ENCODE measurements around the gene PHACTR2. TPM values are rescaled to one million over a fixed set of nuclear protein-coding genes. Genes with fewer than 3 reads are reported as not detected.

The PHACTR2 gene
- total RNA-seq, 1 experiment from 2014 or later = 27.6 TPM

DNA sequence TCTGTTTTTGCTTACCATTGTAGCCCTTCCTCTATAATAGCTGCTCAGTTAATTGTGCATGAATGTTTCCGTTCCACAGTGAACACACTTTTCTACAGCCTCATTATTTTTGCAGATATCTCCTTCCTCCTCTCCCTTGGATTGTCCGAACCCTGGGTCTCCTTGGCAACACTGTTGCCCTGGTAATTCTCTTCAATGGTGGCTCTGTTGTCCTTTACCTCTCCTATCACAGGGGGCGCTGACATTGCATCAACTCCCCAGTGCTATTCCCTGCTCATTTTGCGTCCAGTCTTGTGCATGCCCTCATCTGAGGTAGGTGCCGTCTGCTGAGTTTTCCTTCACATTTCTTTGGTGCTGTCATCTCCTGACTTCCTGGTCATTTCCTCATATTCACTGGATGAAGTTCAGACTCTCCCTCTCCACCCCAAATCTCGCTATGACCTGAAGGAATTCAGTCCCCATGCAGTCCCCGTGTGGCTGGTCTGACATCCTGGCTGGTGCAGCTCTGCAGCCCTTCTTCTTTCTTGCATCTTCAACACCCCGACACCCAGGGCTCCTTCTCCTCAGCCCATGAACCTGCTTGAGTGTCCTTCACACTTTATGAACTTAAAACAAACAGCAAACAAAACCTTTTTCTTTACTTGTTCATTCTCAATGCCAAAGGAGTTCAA is 21.1 kb downstream of the PHACTR2 start:
- ATAC-seq = peak; percentile 47; the same call in 1 of the 2 replicates
- DNase-seq (ENCODE audit: low read depth, low spot score) = no peak
- Histone ChIP-seq H3K79me2 (ENCODE audit: insufficient read depth, low read length) (no peaks in the 10 kb centered on the region; the same call in 1 of the 2 replicates), H3K9me3 (ENCODE audit: control insufficient read depth in 1 of 2, insufficient read depth in 1 of 2, low read depth in 1 of 2, low read length in 2 of 2) (no peaks in the 10 kb centered on the region), H3K4me2 (ENCODE audit: low read length) (no peak overlapping the region), H3K4me3 (replicated peaks in 1 of 2; ENCODE audit: low read depth in 1 of 2, low read length in 2 of 2) (no peak overlapping the region), H3K9ac (ENCODE audit: low read length) (no peak overlapping the region), H3K4me1 (ENCODE audit: control insufficient read depth in 1 of 2, insufficient read depth in 2 of 2, low read length in 2 of 2) (0 out of 4 replicates have a peak, but pooled peaks cover 0 to 6% of the 10 kb centered on the region in 2 experiments), H3K27me3 (ENCODE audit: insufficient read depth, low read length) (no peaks in the 10 kb centered on the region), H3K9me2 (ENCODE audit: insufficient read depth) (no peaks in the 10 kb centered on the region), H2AFZ (ENCODE audit: low read depth, low read length, poor library complexity, severe bottlenecking) (no peak overlapping the region), H4K20me1 (ENCODE audit: insufficient read depth) (no peaks in the 10 kb centered on the region), H3K27ac (ENCODE audit: low read depth, low read length) (no peak overlapping the region), H3K36me3 (ENCODE audit: control insufficient read depth in 1 of 2, insufficient read depth in 2 of 2, low read length in 2 of 2) (no peaks in the 10 kb centered on the region)
- ChIA-PET RAD21 (ENCODE audit: low non-redundant PET in 1 of 2, low total read pairs in 2 of 2, uncharacterized antibody in 2 of 2, unreplicated experiment in 2 of 2) (no interaction called here), CTCF (no interaction called here), POLR2A (no interaction called here)
- no TSS peak for BruUV-seq (replicated peaks)
- TF ChIP-seq, protein P1, sequence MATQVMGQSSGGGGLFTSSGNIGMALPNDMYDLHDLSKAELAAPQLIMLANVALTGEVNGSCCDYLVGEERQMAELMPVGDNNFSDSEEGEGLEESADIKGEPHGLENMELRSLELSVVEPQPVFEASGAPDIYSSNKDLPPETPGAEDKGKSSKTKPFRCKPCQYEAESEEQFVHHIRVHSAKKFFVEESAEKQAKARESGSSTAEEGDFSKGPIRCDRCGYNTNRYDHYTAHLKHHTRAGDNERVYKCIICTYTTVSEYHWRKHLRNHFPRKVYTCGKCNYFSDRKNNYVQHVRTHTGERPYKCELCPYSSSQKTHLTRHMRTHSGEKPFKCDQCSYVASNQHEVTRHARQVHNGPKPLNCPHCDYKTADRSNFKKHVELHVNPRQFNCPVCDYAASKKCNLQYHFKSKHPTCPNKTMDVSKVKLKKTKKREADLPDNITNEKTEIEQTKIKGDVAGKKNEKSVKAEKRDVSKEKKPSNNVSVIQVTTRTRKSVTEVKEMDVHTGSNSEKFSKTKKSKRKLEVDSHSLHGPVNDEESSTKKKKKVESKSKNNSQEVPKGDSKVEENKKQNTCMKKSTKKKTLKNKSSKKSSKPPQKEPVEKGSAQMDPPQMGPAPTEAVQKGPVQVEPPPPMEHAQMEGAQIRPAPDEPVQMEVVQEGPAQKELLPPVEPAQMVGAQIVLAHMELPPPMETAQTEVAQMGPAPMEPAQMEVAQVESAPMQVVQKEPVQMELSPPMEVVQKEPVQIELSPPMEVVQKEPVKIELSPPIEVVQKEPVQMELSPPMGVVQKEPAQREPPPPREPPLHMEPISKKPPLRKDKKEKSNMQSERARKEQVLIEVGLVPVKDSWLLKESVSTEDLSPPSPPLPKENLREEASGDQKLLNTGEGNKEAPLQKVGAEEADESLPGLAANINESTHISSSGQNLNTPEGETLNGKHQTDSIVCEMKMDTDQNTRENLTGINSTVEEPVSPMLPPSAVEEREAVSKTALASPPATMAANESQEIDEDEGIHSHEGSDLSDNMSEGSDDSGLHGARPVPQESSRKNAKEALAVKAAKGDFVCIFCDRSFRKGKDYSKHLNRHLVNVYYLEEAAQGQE (IDR thresholded peaks at IDR 0.05; ENCODE audit: low read depth) = no peak
- peak; percentile 12; the same call in 1 of the 2 replicates for TF ChIP-seq RAD21 (IDR thresholded peaks at IDR 0.05; ENCODE audit: low read depth)
- intact Hi-C loops (cut with micrococcal nuclease) = no loop called here

DNA sequence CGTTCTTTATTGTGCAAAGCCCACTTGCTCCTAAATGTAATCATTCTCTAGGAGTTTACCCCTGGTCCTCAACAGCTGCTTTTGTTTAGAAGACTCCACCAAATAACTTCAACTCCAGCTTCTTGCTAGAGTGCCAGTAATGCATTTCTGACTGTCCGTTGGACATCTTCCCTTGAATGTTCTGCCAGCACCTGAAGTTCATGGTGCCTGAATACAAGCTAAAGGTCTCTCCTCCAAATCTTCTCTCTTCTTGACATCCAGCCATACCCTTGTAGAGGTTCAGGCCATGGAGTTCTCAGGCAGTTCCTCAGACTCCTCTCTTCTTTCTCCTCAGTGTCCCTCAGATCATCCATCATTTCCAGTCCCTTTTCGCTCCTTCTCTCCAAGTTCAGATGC is 21.7 kb downstream of the PHACTR2 start:
- H3K9ac ChIP-seq (ENCODE audit: low read length) = no peak overlapping the region
- intact Hi-C loops (cut with micrococcal nuclease) = no loop called here
- ChIA-PET CTCF (no interaction called here), POLR2A (no interaction called here), RAD21 (ENCODE audit: low non-redundant PET in 1 of 2, low total read pairs in 2 of 2, uncharacterized antibody in 2 of 2, unreplicated experiment in 2 of 2) (no interaction called here)
- no peak overlapping the region for H3K27ac ChIP-seq (ENCODE audit: low read depth, low read length)
- H2AFZ ChIP-seq (ENCODE audit: low read depth, low read length, poor library complexity, severe bottlenecking) = no peak overlapping the region
- 0 out of 4 replicates have a peak, but pooled peaks cover 0 to 3% of the 10 kb centered on the region in 2 experiments for H3K4me1 ChIP-seq (ENCODE audit: control insufficient read depth in 1 of 2, insufficient read depth in 2 of 2, low read length in 2 of 2)
- no peak for ATAC-seq
- no peak overlapping the region for H3K4me3 ChIP-seq (replicated peaks in 1 of 2; ENCODE audit: low read depth in 1 of 2, low read length in 2 of 2)
- no TSS peak for BruUV-seq (replicated peaks)
- no peaks in the 10 kb centered on the region for H3K27me3 ChIP-seq (ENCODE audit: insufficient read depth, low read length)
- no peaks in the 10 kb centered on the region for H3K9me3 ChIP-seq (ENCODE audit: control insufficient read depth in 1 of 2, insufficient read depth in 1 of 2, low read depth in 1 of 2, low read length in 2 of 2)
- DNase-seq (ENCODE audit: low read depth, low spot score) = no peak
- no peaks in the 10 kb centered on the region for H3K9me2 ChIP-seq (ENCODE audit: insufficient read depth)
- no peaks in the 10 kb centered on the region for H4K20me1 ChIP-seq (ENCODE audit: insufficient read depth)
- H3K4me2 ChIP-seq (ENCODE audit: low read length) = no peak overlapping the region
- no peaks in the 10 kb centered on the region; the same call in 1 of the 2 replicates for H3K79me2 ChIP-seq (ENCODE audit: insufficient read depth, low read length)
- H3K36me3 ChIP-seq (ENCODE audit: control insufficient read depth in 1 of 2, insufficient read depth in 2 of 2, low read length in 2 of 2) = no peaks in the 10 kb centered on the region
- no peak for TF ChIP-seq FOSL1 (IDR thresholded peaks at IDR 0.05; ENCODE audit: low read depth)
- TF ChIP-seq RAD21 (IDR thresholded peaks at IDR 0.05; ENCODE audit: low read depth) = no peak
- TF ChIP-seq, protein P2, sequence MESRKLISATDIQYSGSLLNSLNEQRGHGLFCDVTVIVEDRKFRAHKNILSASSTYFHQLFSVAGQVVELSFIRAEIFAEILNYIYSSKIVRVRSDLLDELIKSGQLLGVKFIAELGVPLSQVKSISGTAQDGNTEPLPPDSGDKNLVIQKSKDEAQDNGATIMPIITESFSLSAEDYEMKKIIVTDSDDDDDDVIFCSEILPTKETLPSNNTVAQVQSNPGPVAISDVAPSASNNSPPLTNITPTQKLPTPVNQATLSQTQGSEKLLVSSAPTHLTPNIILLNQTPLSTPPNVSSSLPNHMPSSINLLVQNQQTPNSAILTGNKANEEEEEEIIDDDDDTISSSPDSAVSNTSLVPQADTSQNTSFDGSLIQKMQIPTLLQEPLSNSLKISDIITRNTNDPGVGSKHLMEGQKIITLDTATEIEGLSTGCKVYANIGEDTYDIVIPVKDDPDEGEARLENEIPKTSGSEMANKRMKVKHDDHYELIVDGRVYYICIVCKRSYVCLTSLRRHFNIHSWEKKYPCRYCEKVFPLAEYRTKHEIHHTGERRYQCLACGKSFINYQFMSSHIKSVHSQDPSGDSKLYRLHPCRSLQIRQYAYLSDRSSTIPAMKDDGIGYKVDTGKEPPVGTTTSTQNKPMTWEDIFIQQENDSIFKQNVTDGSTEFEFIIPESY (IDR thresholded peaks at IDR 0.05; ENCODE audit: extremely low read depth, insufficient replicate concordance, low read length) = no peak
- TF ChIP-seq, protein P3, sequence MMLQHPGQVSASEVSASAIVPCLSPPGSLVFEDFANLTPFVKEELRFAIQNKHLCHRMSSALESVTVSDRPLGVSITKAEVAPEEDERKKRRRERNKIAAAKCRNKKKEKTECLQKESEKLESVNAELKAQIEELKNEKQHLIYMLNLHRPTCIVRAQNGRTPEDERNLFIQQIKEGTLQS (IDR thresholded peaks at IDR 0.05) = no peak
- TF ChIP-seq, protein P4, sequence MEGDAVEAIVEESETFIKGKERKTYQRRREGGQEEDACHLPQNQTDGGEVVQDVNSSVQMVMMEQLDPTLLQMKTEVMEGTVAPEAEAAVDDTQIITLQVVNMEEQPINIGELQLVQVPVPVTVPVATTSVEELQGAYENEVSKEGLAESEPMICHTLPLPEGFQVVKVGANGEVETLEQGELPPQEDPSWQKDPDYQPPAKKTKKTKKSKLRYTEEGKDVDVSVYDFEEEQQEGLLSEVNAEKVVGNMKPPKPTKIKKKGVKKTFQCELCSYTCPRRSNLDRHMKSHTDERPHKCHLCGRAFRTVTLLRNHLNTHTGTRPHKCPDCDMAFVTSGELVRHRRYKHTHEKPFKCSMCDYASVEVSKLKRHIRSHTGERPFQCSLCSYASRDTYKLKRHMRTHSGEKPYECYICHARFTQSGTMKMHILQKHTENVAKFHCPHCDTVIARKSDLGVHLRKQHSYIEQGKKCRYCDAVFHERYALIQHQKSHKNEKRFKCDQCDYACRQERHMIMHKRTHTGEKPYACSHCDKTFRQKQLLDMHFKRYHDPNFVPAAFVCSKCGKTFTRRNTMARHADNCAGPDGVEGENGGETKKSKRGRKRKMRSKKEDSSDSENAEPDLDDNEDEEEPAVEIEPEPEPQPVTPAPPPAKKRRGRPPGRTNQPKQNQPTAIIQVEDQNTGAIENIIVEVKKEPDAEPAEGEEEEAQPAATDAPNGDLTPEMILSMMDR (IDR thresholded peaks at IDR 0.05 in 2 of 3, conservative IDR thresholded peaks at IDR 0.05 in 1 of 3; ENCODE audit: borderline replicate concordance in 1 of 3, insufficient read depth in 1 of 3, low read depth in 2 of 3, low read length in 2 of 3) = no peak
- no peak for TF ChIP-seq CEBPB (IDR thresholded peaks at IDR 0.05; ENCODE audit: low read depth)
- TF ChIP-seq EGR1 (IDR thresholded peaks at IDR 0.05; ENCODE audit: low read depth) = no peak
- TF ChIP-seq YY1 (IDR thresholded peaks at IDR 0.05; ENCODE audit: extremely low read depth, insufficient replicate concordance, low read depth, low read length) = no peak
- TF ChIP-seq, protein P5, sequence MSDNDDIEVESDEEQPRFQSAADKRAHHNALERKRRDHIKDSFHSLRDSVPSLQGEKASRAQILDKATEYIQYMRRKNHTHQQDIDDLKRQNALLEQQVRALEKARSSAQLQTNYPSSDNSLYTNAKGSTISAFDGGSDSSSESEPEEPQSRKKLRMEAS (IDR thresholded peaks at IDR 0.05) = no peak
- TF ChIP-seq JUND (IDR thresholded peaks at IDR 0.05) = no peak
